HG03045 (cell line): ENCODE results near the gene GCM1.

Source experiments
- ATAC-seq: cut with Tn5 transposase; IDR thresholded peaks from one replicate; pipeline ENCODE4 v1.9.1; 2021; ENCODE audit warnings: mild to moderate bottlenecking, moderate library complexity; ENCODE audit not compliant: unreplicated experiment

GCM1 gene

DNA sequence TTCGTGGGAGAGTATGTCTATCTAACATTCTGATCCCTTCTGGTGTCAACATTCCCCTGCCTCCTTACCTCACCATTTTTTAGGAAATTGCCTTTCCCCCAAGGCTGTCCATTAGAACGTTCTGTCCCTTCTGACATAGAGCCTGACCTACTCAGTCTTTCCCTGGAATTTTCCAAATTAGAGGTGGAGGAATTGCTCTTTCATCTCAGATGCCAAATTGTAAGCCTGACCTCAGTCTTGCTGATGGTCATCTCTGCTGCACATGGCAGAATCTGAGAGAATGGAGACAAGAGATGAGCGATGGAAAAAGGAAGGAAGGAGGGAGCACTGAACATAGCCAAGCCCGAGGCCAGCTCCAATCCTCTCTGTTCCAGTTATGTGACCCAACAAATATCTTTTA is 5.4 kb upstream of the GCM1 start:
- ATAC-seq, result no peak

DNA sequence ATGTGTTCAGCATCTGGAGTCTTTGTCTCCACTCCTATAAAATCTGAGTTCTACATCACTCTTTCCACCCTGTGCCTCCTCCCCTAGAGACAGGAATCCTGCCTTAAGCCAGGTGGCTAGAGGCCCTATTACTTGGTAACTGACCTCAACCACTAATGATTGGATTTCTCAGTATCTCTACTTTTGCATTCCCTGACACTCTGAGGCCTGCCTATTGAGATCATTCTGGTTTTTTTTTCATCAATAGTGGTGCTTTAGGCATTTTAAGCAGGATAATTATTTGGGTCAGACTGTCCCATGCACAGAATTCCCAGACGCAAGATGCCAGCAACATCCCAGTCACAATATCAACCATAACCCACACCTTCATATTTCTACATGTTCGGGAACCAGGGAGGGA is 3.9 kb upstream of the GCM1 start:
- ATAC-seq, result no peak

DNA sequence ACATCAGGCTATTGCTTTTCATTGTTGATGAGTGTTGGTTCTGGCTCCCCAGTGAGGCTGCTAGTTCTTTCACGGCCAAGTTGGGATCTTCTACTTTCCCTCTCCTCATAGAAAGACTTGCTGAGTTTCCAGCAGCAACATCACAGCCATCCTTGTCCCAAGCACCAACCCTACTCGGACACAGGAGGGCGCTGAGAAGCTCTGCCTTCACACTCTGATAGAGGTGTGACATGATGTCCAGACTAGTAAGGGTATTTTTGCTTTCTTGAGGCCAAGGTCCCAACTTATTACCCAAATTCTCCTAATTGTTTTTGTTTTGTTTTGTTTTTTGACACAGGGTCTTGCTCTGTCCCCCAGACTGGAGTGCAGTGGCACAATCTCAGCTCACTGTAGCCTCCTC is 3.0 kb upstream of the GCM1 start:
- ATAC-seq, result no peak

- no peak for ATAC-seq
These were observed 3.8 kb downstream of the GCM1 start for GRCh38 chr6:53144802-53145201.

DNA sequence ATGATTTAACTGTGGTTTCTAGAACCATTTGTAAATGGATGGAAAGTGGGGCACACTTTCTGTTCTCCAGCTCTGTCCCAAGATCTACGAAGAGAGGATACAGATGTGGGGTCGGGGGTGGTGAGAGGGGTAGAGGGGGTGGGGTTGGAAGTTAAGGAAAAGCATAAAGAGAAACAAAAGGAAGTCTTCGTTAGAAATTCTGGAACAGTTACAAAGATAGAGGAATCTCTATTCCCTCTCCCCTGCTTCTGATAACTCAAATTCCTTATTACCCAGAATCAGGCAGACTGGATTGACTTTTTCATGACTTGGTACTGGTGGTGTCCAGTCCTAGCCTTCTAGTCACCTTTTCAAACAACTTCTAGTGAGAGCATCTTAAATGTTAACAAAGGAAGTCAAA is 4.9 kb downstream of the GCM1 start:
- no peak for ATAC-seq

- ATAC-seq, result no peak
These were observed 5.8 kb downstream of the GCM1 start for GRCh38 chr6:53142810-53143209.

GRCh38 chr6:53139841-53140413 is 8.7 kb downstream of the GCM1 start:
- no peak for ATAC-seq

- ATAC-seq, result no peak
These were observed 12.5 kb downstream of the GCM1 start for GRCh38 chr6:53136000-53136609.

GRCh38 chr6:53134601-53135235 is 13.9 kb downstream of the GCM1 start:
- no peak for ATAC-seq

DNA sequence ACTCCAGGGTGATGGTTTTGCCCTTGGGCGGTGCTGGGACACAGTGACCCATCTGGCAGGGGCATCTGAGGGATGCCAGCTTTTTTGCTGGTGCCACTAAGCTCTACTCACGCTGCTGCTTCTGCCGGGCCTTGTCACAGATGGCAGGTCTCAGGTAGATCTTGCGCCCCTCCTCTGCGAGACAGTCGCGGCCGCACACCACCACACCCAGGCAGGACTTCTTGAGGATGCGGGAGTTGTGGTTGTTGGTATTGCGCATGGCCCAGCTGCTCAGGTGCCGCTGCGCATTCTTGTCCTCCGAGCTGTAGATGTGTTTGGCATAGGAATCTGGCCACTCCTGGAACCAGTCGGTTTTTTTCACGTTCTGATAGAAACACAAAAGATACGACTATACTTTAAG is 14.7 kb downstream of the GCM1 start:
- ATAC-seq, result no peak

- no peak for ATAC-seq
These were observed 17.9 kb downstream of the GCM1 start for GRCh38 chr6:53130569-53131290.

- ATAC-seq, result no peak
These were observed 19.8 kb downstream of the GCM1 start for GRCh38 chr6:53128842-53129241.

DNA sequence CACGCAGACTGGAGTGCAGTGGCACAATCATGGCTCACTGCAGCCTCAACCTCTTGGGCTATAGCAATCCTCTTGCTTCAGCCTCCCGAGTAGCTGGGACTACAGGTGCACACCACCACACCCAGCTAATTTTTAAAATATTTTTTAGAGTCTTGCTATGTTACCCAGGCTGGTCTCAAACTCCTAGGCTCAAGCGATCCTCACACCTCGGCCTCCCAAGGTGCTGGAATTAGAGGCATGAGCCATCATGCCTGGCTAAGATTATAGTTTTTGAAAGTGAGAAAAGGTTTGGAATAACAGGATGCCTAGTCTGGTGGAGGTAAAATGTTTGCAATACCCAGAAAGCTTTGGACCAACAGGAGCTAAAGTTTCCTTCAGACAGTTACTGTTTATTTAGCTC is 23.4 kb downstream of the GCM1 start:
- ATAC-seq, result no peak

DNA sequence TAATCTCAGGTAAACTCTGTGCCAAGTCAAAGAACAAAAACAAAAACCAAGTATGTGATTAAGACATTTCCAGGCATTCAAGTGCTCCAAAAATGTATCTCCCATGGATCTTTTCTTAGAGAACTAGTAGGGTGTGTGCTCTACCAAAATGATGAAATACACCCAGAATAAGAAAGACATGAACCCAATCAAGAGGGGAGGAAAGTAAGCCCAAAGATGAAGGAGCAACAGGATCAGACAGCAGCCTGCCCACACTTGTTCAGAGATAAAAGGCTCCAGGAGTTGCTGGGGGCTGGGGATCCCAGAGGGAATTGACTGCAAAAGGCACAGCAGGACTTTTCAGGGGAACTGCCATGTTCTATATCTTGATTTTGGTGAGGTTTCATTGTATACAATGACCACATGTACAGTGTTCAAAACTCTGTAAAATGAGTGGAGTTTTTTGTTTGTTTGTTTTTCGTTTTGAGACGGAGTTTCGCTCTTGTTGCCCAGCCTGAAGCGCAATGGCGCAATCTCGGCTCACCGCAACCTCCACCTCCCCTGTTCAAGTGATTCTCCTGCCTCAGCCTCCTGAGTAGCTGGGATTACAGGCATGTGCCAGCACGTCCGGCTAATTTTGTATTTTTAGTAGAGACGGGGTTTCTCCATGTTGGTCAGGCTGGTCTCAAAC is 24.4 kb downstream of the GCM1 start:
- ATAC-seq, result no peak

DNA sequence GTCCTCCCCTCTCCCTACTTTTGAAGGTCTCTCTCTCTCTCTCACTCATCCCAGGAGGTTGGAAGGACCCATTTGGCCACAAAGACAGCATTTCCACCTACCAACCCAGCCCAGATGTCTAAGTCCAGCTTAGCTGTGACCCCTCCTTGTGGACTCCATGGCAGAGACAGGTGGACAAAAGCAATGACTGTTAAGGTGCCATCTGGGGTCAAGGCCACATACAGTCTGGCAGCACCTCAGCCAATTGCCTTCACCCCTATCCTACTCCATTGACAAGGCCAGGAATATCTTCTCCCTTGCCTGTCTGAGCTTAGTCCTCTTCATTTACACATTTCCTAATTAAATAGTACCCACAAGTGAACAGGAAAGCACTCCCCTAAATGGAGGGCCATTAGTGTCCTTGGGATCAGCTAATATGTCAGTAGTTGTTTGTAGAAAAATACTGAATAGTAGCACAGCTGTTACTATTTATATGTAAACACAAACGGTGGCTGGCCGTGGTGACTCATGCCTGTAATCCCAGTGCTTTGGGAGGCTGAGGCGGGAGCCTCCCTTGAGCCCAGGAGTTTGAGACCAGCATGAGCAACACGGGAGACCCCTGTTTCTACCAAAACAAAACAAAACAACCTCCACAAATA is 28.8 kb downstream of the GCM1 start:
- no peak for ATAC-seq

- ATAC-seq, result no peak
These were observed 29.3 kb downstream of the GCM1 start for GRCh38 chr6:53119349-53119748.

DNA sequence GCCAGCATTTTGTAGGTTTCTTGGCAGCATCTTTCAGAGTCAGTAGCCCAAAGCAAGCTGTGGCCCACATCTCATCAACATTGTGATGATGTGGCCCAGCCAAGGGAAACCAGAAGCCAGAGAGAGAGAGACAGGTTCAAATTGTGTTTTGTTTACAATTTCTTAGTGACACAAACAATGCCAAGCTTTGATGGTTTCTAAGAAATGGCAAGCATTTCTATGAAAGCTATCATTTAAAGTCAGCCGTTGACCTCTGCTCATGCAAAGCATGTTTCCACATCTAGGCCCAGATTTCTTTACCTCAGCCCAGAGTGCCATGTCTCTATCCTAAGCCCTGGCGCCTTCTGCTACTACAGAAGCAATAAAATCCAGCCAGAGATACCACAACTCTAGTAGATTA is 32.9 kb downstream of the GCM1 start:
- ATAC-seq, result no peak

DNA sequence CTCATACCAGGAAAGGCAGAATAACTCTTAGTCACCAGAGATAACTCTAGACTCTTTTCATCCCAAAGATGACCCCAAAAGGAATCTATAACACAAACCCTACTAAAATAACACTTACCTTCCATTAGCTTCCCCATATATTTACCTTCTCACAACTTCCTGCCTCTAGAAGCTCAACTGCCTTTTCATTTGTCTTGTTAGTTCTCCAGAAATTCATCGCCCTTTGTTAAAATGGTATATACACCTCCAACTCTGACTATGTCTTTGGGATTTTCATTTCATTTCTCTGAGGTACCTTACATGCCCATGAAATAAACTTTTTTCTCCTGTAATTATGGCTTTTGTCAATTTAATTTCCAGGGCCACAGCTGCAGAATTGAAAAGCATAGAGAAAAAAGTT is 33.5 kb downstream of the GCM1 start:
- ATAC-seq, result no peak

GRCh38 chr6:53113742-53114141 is 34.9 kb downstream of the GCM1 start:
- ATAC-seq, result no peak

GRCh38 chr6:53112871-53113270 is 35.8 kb downstream of the GCM1 start:
- ATAC-seq, result no peak

DNA sequence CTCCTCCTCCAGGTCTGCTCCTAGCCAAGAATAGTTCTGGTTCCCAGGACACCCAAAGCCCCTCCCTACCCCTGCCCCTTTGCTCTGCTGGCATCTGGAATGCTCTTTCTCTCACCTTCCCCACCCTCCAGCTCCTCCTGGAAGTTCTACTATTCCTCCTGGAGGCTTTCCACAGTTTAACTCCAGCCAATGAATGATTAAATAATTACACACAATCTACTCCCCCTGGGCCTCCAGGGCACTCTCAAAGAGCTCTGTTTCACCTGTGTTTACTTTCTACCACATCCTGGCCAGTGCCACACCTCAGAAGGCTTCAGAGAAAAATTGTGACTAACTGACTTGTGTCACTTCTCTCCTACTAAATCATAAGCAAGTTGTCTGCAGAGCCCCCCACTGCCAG is 36.2 kb downstream of the GCM1 start:
- ATAC-seq, result no peak
